GM13977 (cell line): ENCODE results near the gene CCDC102B.

Experiments used
- DNase-seq: peaks from one replicate; pipeline ENCODE4 v3.0.0; 2012; ENCODE audit warnings: low spot score
- in situ Hi-C: fragments of 300-500 bp; cut with MboI; formaldehyde crosslinking; loops from one replicate; pipeline ENCODE4 v1.12.0; 2022; ENCODE audit warnings: low sequenced_read_pairs, low pct_unique_long_range_greater_than_20kb, mixed read lengths, inconsistent platforms; ENCODE audit not compliant: unreplicated experiment
- TF ChIP-seq, protein P1 (sequence below): IDR thresholded peaks from 2 replicates; pipeline ENCODE4 v1.5.1; 2012; ENCODE audit warnings: mild to moderate bottlenecking, control low read depth; ENCODE audit not compliant: insufficient read depth; ENCODE audit errors: extremely low read depth, missing control alignments

The CCDC102B gene

DNA sequence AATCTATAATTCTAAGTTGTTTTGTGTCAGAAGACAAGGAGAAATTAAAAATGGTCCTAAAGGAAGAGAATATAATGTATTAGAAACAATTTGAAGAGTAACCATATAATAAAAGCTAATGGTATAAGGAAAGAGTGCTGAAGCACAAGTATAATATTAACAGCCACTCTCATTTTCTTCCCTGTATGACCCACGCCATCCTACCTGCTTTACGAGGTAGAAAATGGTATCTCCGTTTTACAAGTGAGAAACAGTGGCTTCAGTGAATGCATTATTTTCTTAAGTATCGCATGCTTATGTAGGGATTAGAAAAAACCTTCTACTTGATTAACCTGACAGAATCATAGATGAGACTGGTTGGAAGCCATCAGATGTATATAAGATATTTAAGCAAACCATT is 266.2 kb downstream of the CCDC102B start:
- TF ChIP-seq, protein P1, sequence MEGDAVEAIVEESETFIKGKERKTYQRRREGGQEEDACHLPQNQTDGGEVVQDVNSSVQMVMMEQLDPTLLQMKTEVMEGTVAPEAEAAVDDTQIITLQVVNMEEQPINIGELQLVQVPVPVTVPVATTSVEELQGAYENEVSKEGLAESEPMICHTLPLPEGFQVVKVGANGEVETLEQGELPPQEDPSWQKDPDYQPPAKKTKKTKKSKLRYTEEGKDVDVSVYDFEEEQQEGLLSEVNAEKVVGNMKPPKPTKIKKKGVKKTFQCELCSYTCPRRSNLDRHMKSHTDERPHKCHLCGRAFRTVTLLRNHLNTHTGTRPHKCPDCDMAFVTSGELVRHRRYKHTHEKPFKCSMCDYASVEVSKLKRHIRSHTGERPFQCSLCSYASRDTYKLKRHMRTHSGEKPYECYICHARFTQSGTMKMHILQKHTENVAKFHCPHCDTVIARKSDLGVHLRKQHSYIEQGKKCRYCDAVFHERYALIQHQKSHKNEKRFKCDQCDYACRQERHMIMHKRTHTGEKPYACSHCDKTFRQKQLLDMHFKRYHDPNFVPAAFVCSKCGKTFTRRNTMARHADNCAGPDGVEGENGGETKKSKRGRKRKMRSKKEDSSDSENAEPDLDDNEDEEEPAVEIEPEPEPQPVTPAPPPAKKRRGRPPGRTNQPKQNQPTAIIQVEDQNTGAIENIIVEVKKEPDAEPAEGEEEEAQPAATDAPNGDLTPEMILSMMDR = no peak
- DNase-seq = no peak
- in situ Hi-C loops = no loop called here

- DNase-seq = no peak
- in situ Hi-C loops = no loop called here
- TF ChIP-seq, protein P1 = no peak
Observed at GRCh38 chr18:69067048-69067447, 269.2 kb downstream of the CCDC102B start.

DNA sequence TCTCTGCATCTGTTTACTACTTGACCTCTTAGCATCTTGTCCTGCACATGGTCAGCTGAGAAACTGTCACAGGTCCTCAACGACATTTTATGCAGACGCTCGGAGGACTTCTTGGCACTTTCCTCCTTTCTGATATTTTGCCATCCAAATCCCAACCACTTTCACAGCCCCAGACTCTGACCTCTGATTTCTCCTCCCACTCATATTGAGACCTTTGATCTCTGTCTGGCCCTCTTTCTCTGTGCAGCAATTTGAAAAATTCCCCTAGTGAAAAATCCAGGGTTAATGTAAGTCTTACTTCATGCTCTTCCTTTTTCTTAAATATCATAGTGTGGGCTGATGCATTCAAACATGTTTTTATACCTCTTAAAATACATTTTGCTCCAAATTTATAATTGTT is 273.8 kb downstream of the CCDC102B start:
- in situ Hi-C loops = no loop called here
- no peak for DNase-seq
- TF ChIP-seq, protein P1 = no peak

GRCh38 chr18:69081846-69082245 is 284.0 kb downstream of the CCDC102B start:
- DNase-seq = no peak
- TF ChIP-seq, protein P1 = no peak
- in situ Hi-C loops = no loop called here

DNA sequence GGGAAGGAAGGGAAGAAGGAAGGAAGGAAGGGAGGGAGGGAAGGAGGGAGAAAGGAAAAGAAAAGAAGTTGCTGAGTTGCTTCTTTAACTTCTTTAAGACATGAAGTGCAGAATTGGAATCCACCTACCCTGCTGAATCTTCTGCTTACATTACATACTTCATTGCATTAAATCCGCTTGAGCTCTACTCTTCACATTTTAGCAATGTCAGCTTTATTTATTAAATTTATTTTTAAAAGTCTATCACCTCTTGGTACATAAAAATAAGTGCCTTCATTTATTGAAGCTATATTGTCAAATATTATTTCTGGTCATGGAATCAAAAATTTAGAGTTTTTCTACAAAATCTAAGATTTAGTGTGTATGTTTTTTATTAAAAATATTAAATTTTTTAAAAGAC is 284.6 kb downstream of the CCDC102B start:
- no peak for DNase-seq
- in situ Hi-C loops = no loop called here
- TF ChIP-seq, protein P1 = no peak

DNA sequence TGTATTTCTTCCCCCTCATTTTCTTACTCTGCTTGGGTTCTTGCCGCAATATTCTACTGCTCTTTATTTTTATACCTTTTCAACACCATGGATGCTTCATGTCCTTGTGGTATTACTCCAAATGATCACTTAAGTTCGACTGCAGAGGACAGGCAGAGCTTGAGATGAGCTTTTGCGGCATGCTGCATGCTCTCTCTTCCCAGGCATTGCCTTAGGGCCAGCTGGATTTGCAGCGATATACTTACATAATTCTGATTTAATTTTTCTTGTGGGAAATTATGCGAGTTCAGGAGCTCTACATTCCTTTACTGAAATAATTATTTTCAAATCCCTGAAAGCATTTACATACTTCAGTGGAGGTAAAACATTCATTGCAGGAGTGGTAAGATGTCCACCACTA is 288.1 kb downstream of the CCDC102B start:
- DNase-seq = no peak
- in situ Hi-C loops = no loop called here
- TF ChIP-seq, protein P1 = no peak

DNA sequence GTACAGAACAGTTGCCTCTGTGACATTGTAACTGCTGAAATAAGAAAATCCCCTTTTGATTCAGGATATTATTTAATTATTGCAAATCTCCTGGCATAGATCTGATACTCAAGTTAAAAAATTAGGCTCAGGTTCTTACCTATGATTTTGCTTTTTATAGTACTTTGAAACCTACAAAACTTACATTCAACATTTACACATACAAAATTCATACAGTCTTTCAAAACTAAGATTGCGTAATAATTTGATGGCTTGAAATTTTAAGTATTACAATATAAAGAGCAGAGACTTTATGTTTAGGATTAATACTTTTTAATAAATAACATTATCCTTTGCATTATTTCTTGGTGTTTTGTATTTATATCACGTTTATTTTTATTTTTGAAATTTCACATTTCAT is 291.1 kb downstream of the CCDC102B start:
- DNase-seq = no peak
- in situ Hi-C loops = no loop called here
- TF ChIP-seq, protein P1 = no peak
